Common myeloid progenitor, CD34-positive (primary cell): ENCODE measurements around the gene HLA-DQB1.

ENCODE experiments used
- CTCF ChIA-PET: fragments of 350-600 bp; sonication (Branson Sonifier 250); formaldehyde crosslinking; loops from one replicate; lab custom pipeline; 2021; ENCODE audit warnings: antibody characterized with exemption; lab: Charles Lee
- POLR2A ChIA-PET: fragments of 350-600 bp; sonication (Branson Sonifier 250); formaldehyde crosslinking; loops from one replicate; lab custom pipeline; 2021; ENCODE audit warnings: antibody characterized with exemption; lab: Charles Lee
- DNase-seq, 3 donors: peaks; one replicate each; pipeline versions ENCODE4 v3.0.0 to v3.0.0-alpha.2; 2013
- H3K27ac ChIP-seq, 2 experiments: 1 replicate in 1 of 2; 2 replicates in 1 of 2; pipeline ENCODE4 v1.7.0; 2013; ENCODE audit warnings: inconsistent platforms in 2 of 2, low read length in 2 of 2, mild to moderate bottlenecking in 2 of 2, low read depth in 1 of 2, moderate library complexity in 1 of 2; ENCODE audit not compliant: severe bottlenecking in 2 of 2, insufficient read depth in 1 of 2, poor library complexity in 1 of 2
- H3K27me3 ChIP-seq, 5 experiments: replicated peaks in 2 of 5; 1 replicate in 3 of 5; 2 replicates in 2 of 5; pipeline versions ENCODE4 v1.6.1 to v1.7.0; 2013; ENCODE audit warnings: low read length in 4 of 5, mild to moderate bottlenecking in 2 of 5, moderate library complexity in 2 of 5, inconsistent platforms in 1 of 5; ENCODE audit not compliant: insufficient read depth in 5 of 5, control insufficient read depth in 4 of 5
- H3K36me3 ChIP-seq, 4 experiments: 1 replicate in 2 of 4; 2 replicates in 2 of 4; pipeline versions ENCODE4 v1.6.1 to v1.7.0; 2013; ENCODE audit warnings: low read length in 3 of 4, control low read depth in 1 of 4, mild to moderate bottlenecking in 1 of 4; ENCODE audit not compliant: control insufficient read depth in 4 of 4, insufficient read depth in 4 of 4
- H3K4me1 ChIP-seq, 4 experiments: 1 replicate in 3 of 4; 2 replicates in 1 of 4; pipeline versions ENCODE4 v1.6.1 to v1.7.1; 2013; ENCODE audit warnings: low read length in 3 of 4, mild to moderate bottlenecking in 3 of 4, control low read depth in 1 of 4, inconsistent platforms in 1 of 4, moderate library complexity in 1 of 4; ENCODE audit not compliant: control insufficient read depth in 4 of 4, insufficient read depth in 4 of 4; ENCODE audit errors: control extremely low read depth in 1 of 4
- H3K4me3 ChIP-seq, 7 experiments: 1 replicate in 4 of 7; 2 replicates in 3 of 7; pipeline versions ENCODE4 v1.5.1 to v1.7.0; 2013; ENCODE audit warnings: mild to moderate bottlenecking in 7 of 7, low read length in 6 of 7, moderate library complexity in 6 of 7, inconsistent platforms in 2 of 7, low read depth in 2 of 7, control low read depth in 1 of 7; ENCODE audit not compliant: insufficient read depth in 4 of 7, control insufficient read depth in 1 of 7; ENCODE audit errors: extremely low read depth in 1 of 7
- H3K9me3 ChIP-seq, 5 experiments: 1 replicate in 4 of 5; 2 replicates in 1 of 5; pipeline versions ENCODE4 v1.6.1 to v1.7.1; 2013; ENCODE audit warnings: low read length in 4 of 5, mild to moderate bottlenecking in 2 of 5, inconsistent platforms in 1 of 5, low read depth in 1 of 5, moderate library complexity in 1 of 5; ENCODE audit not compliant: control insufficient read depth in 4 of 5, insufficient read depth in 2 of 5; ENCODE audit errors: control extremely low read depth in 1 of 5
- WGBS: methylation state at CpG from one replicate; pipeline ENCODE4 v1.1.5; 2013; ENCODE audit not compliant: insufficient coverage; 5-methylcytosine and 5-hydroxymethylcytosine counted together

The HLA-DQB1 gene

GRCh38 chr6:32609731-32610640 lies 56.5 kb downstream of the HLA-DQB1 start:
- peak; percentile 97 to 98 (median 98) for DNase-seq
- Histone ChIP-seq H3K36me3 (no peaks in the 10 kb centered on the region), H3K27me3 (no peaks in the 10 kb centered on the region), H3K4me1 (peaks cover 0 to 14% (median 9%) of the 10 kb centered on the region in 4 experiments), H3K4me3 (peak overlapping the region in 6 of 7 experiments; percentile 23 to 74 (median 39)), H3K27ac (peak overlapping the region; percentile 95 to 97), H3K9me3 (no peaks in the 10 kb centered on the region)
- ChIA-PET POLR2A (interaction anchor here (0.5 kb wide), 1 partner anchor 132 kb away, joined by 3 read pairs; no protein-coding TSS in a partner anchor), CTCF (interaction anchor here (0.6 to 1.0 kb wide), 2 partner anchors 13 to 21 kb away, joined by 3 to 5 read pairs; no protein-coding TSS in a partner anchor)
- WGBS, result 0% methylated on average over 3 of the region's 8 CpGs
